CD8-positive, alpha-beta memory T cell (primary cell): ENCODE data around the gene ITPK1. TPM values are rescaled to one million over a fixed set of nuclear protein-coding genes. Genes with fewer than 3 reads are reported as not detected.
A peak's percentile ranks its signal among the peaks of the same experiment; 100 is the strongest.

Experiments used
- CTCF ChIA-PET: fragments of 350-600 bp; sonication (Branson Sonifier 250); formaldehyde crosslinking; loops from one replicate; lab custom pipeline; 2021; ENCODE audit warnings: antibody characterized with exemption; lab: Charles Lee
- POLR2A ChIA-PET: fragments of 350-600 bp; sonication (Branson Sonifier 250); formaldehyde crosslinking; loops from one replicate; lab custom pipeline; 2021; ENCODE audit warnings: antibody characterized with exemption; lab: Charles Lee
- DNase-seq, 5 donors: peaks; one replicate each; pipeline versions ENCODE4 v3.0.0 to v3.0.0-alpha.2; 2020 to 2022; ENCODE audit warnings: mixed read lengths in 1 of 5
- H3K27ac ChIP-seq: one replicate; pipeline ENCODE4 v1.7.0; 2013; ENCODE audit warnings: low read depth, mild to moderate bottlenecking, low read length, moderate library complexity
- H3K27me3 ChIP-seq: 2 replicates; pipeline ENCODE4 v1.7.0; 2013; ENCODE audit warnings: low read length, mild to moderate bottlenecking; ENCODE audit not compliant: insufficient read depth, poor library complexity, severe bottlenecking
- H3K36me3 ChIP-seq: 2 replicates; pipeline ENCODE4 v1.7.0; 2013; ENCODE audit warnings: mild to moderate bottlenecking, low read length, moderate library complexity; ENCODE audit not compliant: insufficient read depth
- H3K4me1 ChIP-seq: 2 replicates; pipeline ENCODE4 v1.7.0; 2013; ENCODE audit warnings: mild to moderate bottlenecking, low read length, moderate library complexity; ENCODE audit not compliant: insufficient read depth
- H3K4me3 ChIP-seq: 2 replicates; pipeline ENCODE4 v1.7.0; 2013; ENCODE audit warnings: mild to moderate bottlenecking, low read length
- H3K9me3 ChIP-seq: 2 replicates; pipeline ENCODE4 v1.7.0; 2013; ENCODE audit warnings: mild to moderate bottlenecking, low read length
- H3K27ac Mint-ChIP-seq, 8 donors: one replicate each; pipeline ENCODE4 v1.8.0; 2020 to 2021; ENCODE audit warnings: mixed read lengths in 8 of 8, mild to moderate bottlenecking in 6 of 8, inconsistent platforms in 3 of 8, moderate library complexity in 3 of 8
- H3K27me3 Mint-ChIP-seq, 2 donors: one replicate each; pipeline ENCODE4 v1.8.0; 2020 to 2021; ENCODE audit warnings: mixed read lengths in 2 of 2, mild to moderate bottlenecking in 1 of 2, moderate library complexity in 1 of 2
- H3K36me3 Mint-ChIP-seq, 3 donors: one replicate each; pipeline ENCODE4 v1.8.0; 2020 to 2021; ENCODE audit warnings: mixed read lengths in 3 of 3, inconsistent platforms in 1 of 3, mild to moderate bottlenecking in 1 of 3
- H3K4me1 Mint-ChIP-seq, 3 donors: one replicate each; pipeline ENCODE4 v1.8.0; 2020 to 2021; ENCODE audit warnings: mixed read lengths in 3 of 3, inconsistent platforms in 1 of 3, mild to moderate bottlenecking in 1 of 3
- H3K4me3 Mint-ChIP-seq, 7 donors: one replicate each; pipeline ENCODE4 v1.8.0; 2020 to 2021; ENCODE audit warnings: mixed read lengths in 7 of 7, mild to moderate bottlenecking in 6 of 7, moderate library complexity in 4 of 7, inconsistent platforms in 2 of 7
- H3K9me3 Mint-ChIP-seq, 5 donors: one replicate each; pipeline ENCODE4 v1.8.0; 2020 to 2022; ENCODE audit warnings: mixed read lengths in 5 of 5, mild to moderate bottlenecking in 3 of 5, moderate library complexity in 2 of 5, inconsistent platforms in 1 of 5
- polyA plus RNA-seq: library from polyadenylated mRNA; unstranded; fragments of 300-500 nt; fragmentation: Illumina TruSeq; gene quantifications from one replicate; pipeline ENCODE4 v1.2.3, GENCODE V29; 2021
- total RNA-seq, 2 experiments: library from RNA; stranded (reverse); gene quantifications; one replicate each; pipeline ENCODE4 v1.2.3, GENCODE V29; 2021

The ITPK1 gene
- total and polyA plus RNA-seq, 3 experiments from 2014 or later, result 40.4 to 75.1 (median 66.1) TPM

DNA sequence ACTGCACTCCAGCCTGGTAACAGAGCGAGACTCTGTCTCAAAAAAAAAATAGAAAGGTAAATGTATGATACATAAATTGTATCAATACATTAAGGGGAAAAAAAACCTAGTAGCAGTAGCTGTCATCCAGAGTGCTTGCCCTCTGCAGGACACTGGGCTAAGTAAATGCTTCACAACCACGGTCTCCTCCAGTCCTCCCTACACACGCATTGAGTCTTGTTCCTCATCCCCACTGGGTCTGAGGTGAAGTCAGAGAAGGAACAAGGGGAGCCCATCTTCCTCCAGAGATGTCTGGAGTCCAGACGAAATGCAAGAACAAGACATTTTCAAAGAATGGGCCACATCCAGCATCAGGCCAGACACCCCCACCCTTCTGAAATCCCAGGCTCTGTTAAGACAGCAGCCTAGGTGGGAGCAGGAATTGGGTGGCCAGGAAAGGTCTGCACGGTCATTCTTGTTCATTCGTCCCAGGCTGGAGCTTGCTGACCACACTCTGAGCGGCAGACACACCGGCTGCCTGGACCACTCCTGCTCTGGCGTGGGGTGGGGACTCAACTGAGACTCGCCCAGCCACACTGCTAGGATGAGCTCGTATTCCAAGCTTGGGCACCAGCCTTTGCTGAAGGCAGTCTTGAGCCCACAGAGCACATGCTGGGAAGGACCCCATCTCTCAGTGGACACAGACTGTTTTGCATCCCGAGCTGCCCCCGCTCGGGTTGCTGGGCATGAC lies 147.3 kb downstream of the ITPK1 start:
- peak overlapping the region in 1 of 8 donors; percentile 39 for H3K27ac Mint-ChIP-seq
- no peaks in the 10 kb centered on the region for H3K9me3 ChIP-seq
- H3K27me3 ChIP-seq, result no peaks in the 10 kb centered on the region
- CTCF ChIA-PET, result interaction anchor here (1.0 kb wide), 1 partner anchor 163 kb away, joined by 3 read pairs; no protein-coding TSS in a partner anchor
- no peak overlapping the region for H3K4me3 Mint-ChIP-seq
- H3K36me3 Mint-ChIP-seq, result peaks cover 5 to 18% (median 6%) of the 10 kb centered on the region in 3 donors
- no peak overlapping the region for H3K27ac ChIP-seq
- no peaks in the 10 kb centered on the region for H3K27me3 Mint-ChIP-seq
- H3K4me1 Mint-ChIP-seq, result peaks cover 8 to 23% (median 18%) of the 10 kb centered on the region in 3 donors
- DNase-seq, result no peak
- POLR2A ChIA-PET, result no interaction called here
- H3K4me1 ChIP-seq, result no peaks in the 10 kb centered on the region
- H3K4me3 ChIP-seq, result no peak overlapping the region
- no peaks in the 10 kb centered on the region for H3K36me3 ChIP-seq
- H3K9me3 Mint-ChIP-seq, result peaks cover 0 to 5% (median 0%) of the 10 kb centered on the region in 5 donors

DNA sequence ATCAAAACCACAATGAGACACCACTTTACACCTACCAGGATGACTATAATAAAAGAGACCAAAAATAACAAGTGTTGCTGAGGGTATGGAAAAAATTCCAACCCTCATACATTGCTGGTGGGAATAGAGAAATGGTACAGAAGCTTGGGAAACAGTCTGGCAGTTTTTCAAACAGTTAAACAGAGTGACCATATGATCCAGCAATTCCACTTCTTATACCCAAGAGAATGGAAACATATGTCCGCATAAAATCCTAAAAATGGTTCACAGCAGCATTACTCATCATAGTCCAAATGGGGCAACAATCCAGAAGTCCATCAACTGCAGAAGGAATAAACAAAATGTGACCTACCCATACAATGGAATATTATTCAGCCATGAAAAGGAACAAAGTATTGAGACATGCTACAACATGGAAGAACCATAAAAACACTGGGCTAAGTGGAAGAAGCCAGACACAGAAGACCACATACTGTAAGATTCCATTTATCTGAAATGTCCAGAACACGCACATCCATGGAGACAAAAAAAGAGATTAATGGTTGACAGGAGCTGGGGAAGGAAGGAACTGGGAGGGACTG lies 148.3 kb downstream of the ITPK1 start:
- Histone ChIP-seq H3K4me3 (no peak overlapping the region), H3K27me3 (no peaks in the 10 kb centered on the region), H3K36me3 (no peaks in the 10 kb centered on the region), H3K9me3 (no peaks in the 10 kb centered on the region), H3K27ac (no peak overlapping the region), H3K4me1 (no peaks in the 10 kb centered on the region)
- H3K4me3 Mint-ChIP-seq, result no peak overlapping the region
- no peaks in the 10 kb centered on the region for H3K27me3 Mint-ChIP-seq
- POLR2A ChIA-PET, result no interaction called here
- H3K4me1 Mint-ChIP-seq, result peaks cover 5 to 20% (median 18%) of the 10 kb centered on the region in 3 donors
- H3K27ac Mint-ChIP-seq, result no peak overlapping the region
- DNase-seq, result no peak
- CTCF ChIA-PET, result no interaction called here
- peaks cover 2 to 20% (median 5%) of the 10 kb centered on the region in 3 donors for H3K36me3 Mint-ChIP-seq
- H3K9me3 Mint-ChIP-seq, result peaks cover 0 to 5% (median 0%) of the 10 kb centered on the region in 5 donors

DNA sequence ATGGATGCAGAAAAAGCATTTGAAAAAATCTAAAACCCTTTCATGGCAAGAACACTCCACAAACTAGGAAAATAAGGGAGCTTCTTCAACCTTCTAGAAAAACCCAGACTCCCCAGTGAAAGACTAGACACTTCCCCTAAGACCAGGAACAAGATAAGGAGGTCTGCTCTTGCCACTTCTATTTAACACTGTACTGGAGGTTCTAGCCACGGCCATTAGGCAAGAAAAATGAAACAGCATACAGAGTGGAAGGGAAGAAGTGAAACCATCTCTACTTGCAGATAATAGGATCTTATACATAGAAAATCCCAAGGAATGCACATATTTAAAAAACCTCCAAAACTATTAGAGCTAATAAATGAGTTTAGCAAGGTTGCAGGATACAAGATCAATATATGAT lies 150.4 kb downstream of the ITPK1 start:
- CTCF ChIA-PET, result interaction anchor here (1.1 kb wide), 1 partner anchor 13 kb away, joined by 3 read pairs; no protein-coding TSS in a partner anchor
- H3K4me1 Mint-ChIP-seq, result peaks cover 5 to 18% (median 16%) of the 10 kb centered on the region in 3 donors
- no peak overlapping the region for H3K4me3 Mint-ChIP-seq
- no peaks in the 10 kb centered on the region for H3K36me3 ChIP-seq
- H3K4me3 ChIP-seq, result no peak overlapping the region
- POLR2A ChIA-PET, result no interaction called here
- no peaks in the 10 kb centered on the region for H3K9me3 ChIP-seq
- no peaks in the 10 kb centered on the region for H3K27me3 Mint-ChIP-seq
- H3K27ac ChIP-seq, result no peak overlapping the region
- no peaks in the 10 kb centered on the region for H3K27me3 ChIP-seq
- H3K27ac Mint-ChIP-seq, result peak overlapping the region in 3 of 8 donors; percentile 34 to 63 (median 48)
- H3K36me3 Mint-ChIP-seq, result peaks cover 0 to 34% (median 5%) of the 10 kb centered on the region in 3 donors
- peaks cover 0 to 5% (median 0%) of the 10 kb centered on the region in 5 donors for H3K9me3 Mint-ChIP-seq
- no peak for DNase-seq
- no peaks in the 10 kb centered on the region for H3K4me1 ChIP-seq

DNA sequence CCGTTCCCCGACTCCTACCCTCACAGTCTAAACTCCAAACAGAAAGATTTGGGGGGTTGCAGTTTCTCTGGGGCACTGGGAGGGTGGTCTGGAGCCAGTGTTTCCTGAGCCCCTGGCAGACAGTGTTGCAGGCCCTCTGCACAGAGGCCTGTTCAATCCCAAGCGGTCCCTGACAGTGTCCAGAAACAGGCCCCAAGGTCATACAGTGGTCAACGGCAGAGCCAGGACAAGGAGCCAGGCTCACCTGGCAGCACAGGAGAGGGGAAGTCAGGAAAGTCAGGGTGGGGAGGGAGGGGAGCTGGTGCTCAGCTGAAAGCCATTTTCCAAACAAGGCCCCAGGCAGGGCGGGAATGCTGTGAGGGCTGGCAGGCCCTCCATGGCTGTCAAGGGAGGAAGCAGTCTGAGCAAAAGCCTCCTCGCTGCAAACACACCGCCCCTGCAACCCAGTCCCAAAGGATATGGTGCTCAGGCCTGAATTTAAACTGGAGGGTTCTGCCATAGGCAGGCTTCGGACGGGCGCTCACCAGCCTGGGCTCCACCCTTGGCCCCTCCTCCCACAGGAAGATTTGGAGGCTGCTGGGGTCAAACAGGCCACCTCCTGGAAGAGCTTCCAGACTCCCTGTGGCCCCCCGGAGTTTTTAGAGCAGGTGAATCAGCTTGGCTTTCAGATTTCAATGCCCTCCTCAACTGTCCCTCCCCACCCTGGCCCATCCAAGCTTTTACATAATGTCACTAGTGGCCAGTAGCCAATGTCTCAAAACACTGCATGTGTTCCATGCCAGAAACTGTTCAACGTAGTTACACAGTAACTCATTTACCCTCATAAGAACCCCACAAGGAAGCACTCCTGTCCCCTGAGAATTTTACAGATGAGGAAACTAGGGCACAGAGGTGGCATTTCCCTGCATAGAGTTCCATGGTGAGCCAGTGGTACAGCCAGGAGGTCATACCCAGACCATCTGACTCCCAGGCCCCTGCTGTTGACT lies 151.3 kb downstream of the ITPK1 start:
- H3K4me3 Mint-ChIP-seq, result no peak overlapping the region
- peaks cover 5 to 18% (median 16%) of the 10 kb centered on the region in 3 donors for H3K4me1 Mint-ChIP-seq
- H3K9me3 Mint-ChIP-seq, result peaks cover 0 to 5% (median 0%) of the 10 kb centered on the region in 5 donors
- H3K36me3 Mint-ChIP-seq, result peaks cover 0 to 41% (median 5%) of the 10 kb centered on the region in 3 donors
- Histone ChIP-seq H3K27ac (no peak overlapping the region), H3K9me3 (no peaks in the 10 kb centered on the region), H3K4me1 (no peaks in the 10 kb centered on the region), H3K27me3 (no peaks in the 10 kb centered on the region), H3K4me3 (no peak overlapping the region), H3K36me3 (no peaks in the 10 kb centered on the region)
- peak in 1 of 5 donors; percentile 30 for DNase-seq
- ChIA-PET CTCF (interaction anchor here (1.1 kb wide), 1 partner anchor 12 kb away, joined by 3 read pairs; no protein-coding TSS in a partner anchor), POLR2A (no interaction called here)
- no peaks in the 10 kb centered on the region for H3K27me3 Mint-ChIP-seq
- H3K27ac Mint-ChIP-seq, result peak overlapping the region in 4 of 8 donors; percentile 23 to 96 (median 72)

DNA sequence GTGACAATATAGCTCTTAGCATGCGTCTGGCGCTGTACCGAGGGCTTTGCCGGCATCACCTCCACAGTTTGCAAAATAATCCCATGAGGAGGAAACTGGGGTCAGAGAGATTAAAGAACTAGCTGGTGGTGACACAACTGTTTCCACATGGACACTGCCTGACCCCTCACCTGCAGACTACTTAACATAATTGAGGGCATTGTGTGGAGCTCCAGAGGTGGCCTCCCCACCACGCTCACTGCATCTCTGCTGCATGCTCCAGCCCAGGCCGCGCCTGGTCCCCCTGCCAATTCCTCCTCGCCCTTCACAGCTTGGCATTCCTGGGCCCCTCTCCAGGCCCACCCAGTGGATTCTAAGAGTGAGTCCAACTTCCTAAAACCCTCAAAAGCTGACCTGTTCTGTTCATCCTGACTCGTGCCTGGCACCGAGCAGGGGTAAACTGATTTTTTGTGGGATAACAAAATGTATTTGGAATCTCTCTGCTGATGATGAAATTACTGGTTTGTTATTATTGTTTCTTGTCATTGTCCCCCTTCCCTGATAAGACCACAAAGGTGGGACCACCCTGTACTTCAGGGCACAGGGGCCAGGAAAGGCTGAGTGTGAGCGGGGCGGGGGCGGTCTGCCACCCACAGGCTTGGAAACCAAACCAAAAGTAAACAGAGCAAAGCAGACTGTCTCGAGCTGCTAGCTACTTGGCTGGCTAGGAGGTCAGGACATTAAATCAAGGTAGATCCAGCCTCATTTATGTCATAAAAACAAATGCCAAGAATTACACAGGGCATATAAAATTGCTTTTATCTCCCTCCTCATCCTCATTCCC lies 152.2 kb downstream of the ITPK1 start:
- Histone ChIP-seq H3K9me3 (no peaks in the 10 kb centered on the region), H3K27ac (no peak overlapping the region), H3K27me3 (no peaks in the 10 kb centered on the region), H3K4me3 (no peak overlapping the region), H3K36me3 (peaks cover under 1% of the 10 kb centered on the region), H3K4me1 (no peaks in the 10 kb centered on the region)
- Mint-ChIP-seq H3K4me1 (peaks cover 5 to 18% (median 16%) of the 10 kb centered on the region in 3 donors), H3K27me3 (no peaks in the 10 kb centered on the region), H3K36me3 (peaks cover 0 to 46% (median 5%) of the 10 kb centered on the region in 3 donors), H3K4me3 (no peak overlapping the region), H3K9me3 (peaks cover 0 to 5% (median 0%) of the 10 kb centered on the region in 5 donors), H3K27ac (peak overlapping the region in 4 of 8 donors; percentile 1 to 96 (median 76))
- CTCF ChIA-PET, result interaction anchor here (2.7 kb wide), 1 partner anchor 12 kb away, joined by 12 read pairs; no protein-coding TSS in a partner anchor
- POLR2A ChIA-PET, result no interaction called here
- peak in 1 of 5 donors; percentile 33 for DNase-seq

DNA sequence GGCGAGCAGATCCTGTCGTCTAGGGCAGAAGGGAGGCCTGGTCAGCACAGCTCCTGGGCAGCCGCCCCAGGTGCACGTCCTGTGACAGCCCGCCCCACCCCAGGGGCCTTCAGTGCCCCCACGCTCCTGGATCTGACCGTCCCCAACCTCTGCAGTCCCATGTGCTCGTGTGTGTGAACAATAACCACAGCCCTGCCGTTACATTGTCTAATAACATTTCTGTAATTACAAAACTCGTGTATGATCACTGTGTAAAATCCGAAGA lies 153.0 kb downstream of the ITPK1 start:
- DNase-seq, result no peak
- H3K27ac ChIP-seq, result no peak overlapping the region
- no peaks in the 10 kb centered on the region for H3K4me1 ChIP-seq
- H3K4me1 Mint-ChIP-seq, result peaks cover 5 to 18% (median 16%) of the 10 kb centered on the region in 3 donors
- no peak overlapping the region for H3K27ac Mint-ChIP-seq
- no peaks in the 10 kb centered on the region for H3K27me3 Mint-ChIP-seq
- CTCF ChIA-PET, result interaction anchor here (2.7 kb wide), 1 partner anchor 11 kb away, joined by 12 read pairs; no protein-coding TSS in a partner anchor
- H3K27me3 ChIP-seq, result no peaks in the 10 kb centered on the region
- H3K4me3 Mint-ChIP-seq, result no peak overlapping the region
- no peaks in the 10 kb centered on the region for H3K9me3 ChIP-seq
- peaks cover 0 to 5% (median 0%) of the 10 kb centered on the region in 5 donors for H3K9me3 Mint-ChIP-seq
- H3K4me3 ChIP-seq, result no peak overlapping the region
- POLR2A ChIA-PET, result no interaction called here
- peaks cover 7% of the 10 kb centered on the region for H3K36me3 ChIP-seq
- peaks cover 0 to 53% (median 4%) of the 10 kb centered on the region in 3 donors for H3K36me3 Mint-ChIP-seq
